ACC112 (cell line): Measurements from ENCODE around the gene BTG2.
A peak's percentile ranks its signal among the peaks of the same experiment; 100 is the strongest.
"Not testable (repeated sequence)": the region's sequence is repeated elsewhere in the genome, so short reads cannot be mapped to it uniquely, and the experiment has no call there.

ENCODE experiments used
- H2AFZ ChIP-seq: fragments of 200-600 bp; sonication (generic); one replicate; pipeline ENCODE4 v1.6.0; 2017; ENCODE audit warnings: antibody characterized with exemption, low read length; ENCODE audit not compliant: unreplicated experiment
- H3K27ac ChIP-seq: fragments of 200-600 bp; sonication (generic); 2 replicates; pipeline ENCODE4 v1.5.1; 2014; ENCODE audit warnings: low read depth, mild to moderate bottlenecking, antibody characterized with exemption, low read length, moderate library complexity
- H3K27me3 ChIP-seq: fragments of 200-600 bp; sonication (generic); 2 replicates; pipeline ENCODE4 v1.6.1; 2014; ENCODE audit warnings: mild to moderate bottlenecking, antibody characterized with exemption, low read length, moderate library complexity, mixed read lengths; ENCODE audit not compliant: insufficient read depth
- H3K36me3 ChIP-seq: fragments of 200-600 bp; sonication (generic); 2 replicates; pipeline ENCODE4 v1.6.1; 2016; ENCODE audit warnings: mild to moderate bottlenecking, antibody characterized with exemption, low read length, moderate library complexity, mixed read lengths; ENCODE audit not compliant: insufficient read depth
- H3K4me1 ChIP-seq: fragments of 200-600 bp; sonication (generic); one replicate; pipeline ENCODE4 v1.6.1; 2016; ENCODE audit warnings: low read length, mixed read lengths; ENCODE audit not compliant: insufficient read depth, unreplicated experiment, control insufficient read depth
- H3K4me3 ChIP-seq: fragments of 200-600 bp; sonication (generic); 2 replicates; pipeline ENCODE4 v1.5.1; 2014; ENCODE audit warnings: mild to moderate bottlenecking, low read depth, low read length
- H3K79me2 ChIP-seq: fragments of 200-600 bp; sonication (generic); one replicate; pipeline ENCODE4 v1.6.0; 2016; ENCODE audit warnings: low read length; ENCODE audit not compliant: control insufficient read depth, unreplicated experiment, insufficient read depth

BTG2 gene

DNA sequence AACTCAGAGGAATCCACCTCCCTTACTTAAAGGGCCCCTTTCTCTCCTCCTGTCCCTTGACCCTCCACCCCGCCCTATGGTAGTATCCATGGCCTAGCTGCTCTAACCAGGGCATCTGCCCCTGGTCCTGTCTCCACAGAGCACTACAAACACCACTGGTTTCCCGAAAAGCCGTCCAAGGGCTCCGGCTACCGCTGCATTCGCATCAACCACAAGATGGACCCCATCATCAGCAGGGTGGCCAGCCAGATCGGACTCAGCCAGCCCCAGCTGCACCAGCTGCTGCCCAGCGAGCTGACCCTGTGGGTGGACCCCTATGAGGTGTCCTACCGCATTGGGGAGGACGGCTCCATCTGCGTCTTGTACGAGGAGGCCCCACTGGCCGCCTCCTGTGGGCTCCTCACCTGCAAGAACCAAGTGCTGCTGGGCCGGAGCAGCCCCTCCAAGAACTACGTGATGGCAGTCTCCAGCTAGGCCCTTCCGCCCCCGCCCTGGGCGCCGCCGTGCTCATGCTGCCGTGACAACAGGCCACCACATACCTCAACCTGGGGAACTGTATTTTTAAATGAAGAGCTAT, 1.7 kb downstream of the BTG2 start:
- Histone ChIP-seq H3K79me2 (no peaks in the 10 kb centered on the region), H3K4me3 (peak overlapping the region; percentile 92), H3K36me3 (no peaks in the 10 kb centered on the region), H3K4me1 (peaks cover 10% of the 10 kb centered on the region), H2AFZ (no peak overlapping the region), H3K27ac (no peak overlapping the region), H3K27me3 (no peaks in the 10 kb centered on the region)

- no peaks in the 10 kb centered on the region for H3K36me3 ChIP-seq
- no peaks in the 10 kb centered on the region for H3K27me3 ChIP-seq
- no peaks in the 10 kb centered on the region for H3K79me2 ChIP-seq
- no peak overlapping the region for H2AFZ ChIP-seq
- peaks cover 10% of the 10 kb centered on the region for H3K4me1 ChIP-seq
- H3K4me3 ChIP-seq: no peak overlapping the region
- H3K27ac ChIP-seq: no peak overlapping the region
Measured at GRCh38 chr1:203307641-203308126, 2.4 kb downstream of the BTG2 start.

DNA sequence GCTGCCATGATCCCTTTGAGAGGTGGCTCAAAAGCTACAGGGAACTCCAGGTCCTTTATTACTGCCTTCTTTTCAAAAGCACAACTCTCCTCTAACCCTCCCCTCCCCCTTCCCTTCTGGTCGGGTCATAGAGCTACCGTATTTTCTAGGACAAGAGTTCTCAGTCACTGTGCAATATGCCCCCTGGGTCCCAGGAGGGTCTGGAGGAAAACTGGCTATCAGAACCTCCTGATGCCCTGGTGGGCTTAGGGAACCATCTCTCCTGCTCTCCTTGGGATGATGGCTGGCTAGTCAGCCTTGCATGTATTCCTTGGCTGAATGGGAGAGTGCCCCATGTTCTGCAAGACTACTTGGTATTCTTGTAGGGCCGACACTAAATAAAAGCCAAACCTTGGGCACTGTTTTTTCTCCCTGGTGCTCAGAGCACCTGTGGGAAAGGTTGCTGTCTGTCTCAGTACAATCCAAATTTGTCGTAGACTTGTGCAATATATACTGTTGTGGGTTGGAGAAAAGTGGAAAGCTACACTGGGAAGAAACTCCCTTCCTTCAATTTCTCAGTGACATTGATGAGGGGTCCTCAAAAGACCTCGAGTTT, 3.1 kb downstream of the BTG2 start:
- Histone ChIP-seq H2AFZ (no peak overlapping the region), H3K27ac (no peak overlapping the region), H3K4me3 (no peak overlapping the region), H3K4me1 (peaks cover 10% of the 10 kb centered on the region), H3K36me3 (no peaks in the 10 kb centered on the region), H3K27me3 (no peaks in the 10 kb centered on the region), H3K79me2 (no peaks in the 10 kb centered on the region)

- H3K27me3 ChIP-seq: no peaks in the 10 kb centered on the region
- H3K4me1 ChIP-seq: peaks cover 10% of the 10 kb centered on the region
- H3K27ac ChIP-seq: no peak overlapping the region
- no peak overlapping the region for H2AFZ ChIP-seq
- H3K79me2 ChIP-seq: no peaks in the 10 kb centered on the region
- H3K4me3 ChIP-seq: no peak overlapping the region
- no peaks in the 10 kb centered on the region for H3K36me3 ChIP-seq
Measured at GRCh38 chr1:203308923-203309331, 3.6 kb downstream of the BTG2 start.

GRCh38 chr1:203311368-203312301, 6.3 kb downstream of the BTG2 start:
- Histone ChIP-seq H3K36me3 (no peaks in the 10 kb centered on the region), H3K79me2 (no peaks in the 10 kb centered on the region), H3K27me3 (no peaks in the 10 kb centered on the region), H3K27ac (no peak overlapping the region), H3K4me1 (peaks cover 6% of the 10 kb centered on the region), H3K4me3 (no peak overlapping the region), H2AFZ (no peak overlapping the region)

DNA sequence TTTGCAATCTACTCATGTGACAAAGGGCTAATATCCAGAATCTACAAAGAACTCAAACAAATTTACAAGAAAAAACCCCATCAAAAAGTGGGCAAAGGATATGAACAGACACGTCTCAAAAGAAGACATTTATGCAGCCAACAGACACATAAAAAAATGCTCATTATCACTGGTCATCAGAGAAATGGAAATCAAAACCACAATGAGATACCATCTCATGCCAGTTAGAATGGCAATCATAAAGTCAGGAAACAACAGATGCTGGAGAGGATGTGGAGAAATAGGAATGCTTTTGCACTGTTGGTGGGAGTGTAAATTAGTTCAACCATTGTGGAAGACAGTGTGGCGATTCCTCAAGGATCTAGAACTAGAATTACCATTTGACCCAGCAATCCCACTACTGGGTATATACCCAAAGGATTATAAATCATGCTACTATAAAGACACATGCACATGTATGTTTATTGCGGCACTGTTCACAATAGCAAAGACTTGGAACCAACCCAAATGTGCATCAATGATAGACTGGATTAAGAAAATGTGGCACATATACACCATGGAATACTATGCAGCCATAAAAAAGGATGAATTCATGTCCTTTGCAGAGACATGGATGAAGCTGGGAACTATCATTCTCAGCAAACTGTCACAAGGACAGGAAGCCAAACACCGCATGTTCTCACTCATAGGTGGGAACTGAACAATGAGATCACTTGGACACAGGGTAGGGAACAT, 8.9 kb downstream of the BTG2 start:
- H3K27me3 ChIP-seq, H3K79me2 ChIP-seq, H3K4me1 ChIP-seq, H3K4me3 ChIP-seq, H3K27ac ChIP-seq, H2AFZ ChIP-seq, H3K36me3 ChIP-seq: not testable (repeated sequence)

- Histone ChIP-seq H3K27ac (no peak overlapping the region), H3K79me2 (no peaks in the 10 kb centered on the region), H2AFZ (no peak overlapping the region), H3K4me1 (peaks cover 6% of the 10 kb centered on the region), H3K4me3 (no peak overlapping the region), H3K27me3 (0 out of 2 replicates have a peak, but pooled peaks cover 3% of the 10 kb centered on the region), H3K36me3 (no peaks in the 10 kb centered on the region)
Measured at GRCh38 chr1:203316626-203317093, 11.3 kb downstream of the BTG2 start.

GRCh38 chr1:203317429-203318228, 12.3 kb downstream of the BTG2 start:
- Histone ChIP-seq H2AFZ (no peak overlapping the region), H3K4me3 (no peak overlapping the region), H3K27me3 (peaks cover 8% of the 10 kb centered on the region; the same call in 1 of the 2 replicates), H3K36me3 (no peaks in the 10 kb centered on the region), H3K79me2 (no peaks in the 10 kb centered on the region), H3K4me1 (peaks cover 6% of the 10 kb centered on the region), H3K27ac (no peak overlapping the region)

GRCh38 chr1:203318229-203318517, 12.9 kb downstream of the BTG2 start:
- Histone ChIP-seq H3K79me2 (no peaks in the 10 kb centered on the region), H3K27me3 (peaks cover 12% of the 10 kb centered on the region; the same call in 1 of the 2 replicates), H3K4me1 (peaks cover 7% of the 10 kb centered on the region), H3K4me3 (no peak overlapping the region), H3K27ac (no peak overlapping the region), H2AFZ (no peak overlapping the region), H3K36me3 (no peaks in the 10 kb centered on the region)
